NCI-H2171 treated with DMSO at 0.1 percent for 48 hours (cell line): ENCODE results near the gene NBEAL2.

Experiments
- DNase-seq: peaks from one replicate; lab custom pipeline; 2025; lab: John Stamatoyannopoulos, UW

NBEAL2 gene

GRCh38 chr3:47000198-47000815, 20.8 kb downstream of the NBEAL2 start:
- no peak for DNase-seq

DNA sequence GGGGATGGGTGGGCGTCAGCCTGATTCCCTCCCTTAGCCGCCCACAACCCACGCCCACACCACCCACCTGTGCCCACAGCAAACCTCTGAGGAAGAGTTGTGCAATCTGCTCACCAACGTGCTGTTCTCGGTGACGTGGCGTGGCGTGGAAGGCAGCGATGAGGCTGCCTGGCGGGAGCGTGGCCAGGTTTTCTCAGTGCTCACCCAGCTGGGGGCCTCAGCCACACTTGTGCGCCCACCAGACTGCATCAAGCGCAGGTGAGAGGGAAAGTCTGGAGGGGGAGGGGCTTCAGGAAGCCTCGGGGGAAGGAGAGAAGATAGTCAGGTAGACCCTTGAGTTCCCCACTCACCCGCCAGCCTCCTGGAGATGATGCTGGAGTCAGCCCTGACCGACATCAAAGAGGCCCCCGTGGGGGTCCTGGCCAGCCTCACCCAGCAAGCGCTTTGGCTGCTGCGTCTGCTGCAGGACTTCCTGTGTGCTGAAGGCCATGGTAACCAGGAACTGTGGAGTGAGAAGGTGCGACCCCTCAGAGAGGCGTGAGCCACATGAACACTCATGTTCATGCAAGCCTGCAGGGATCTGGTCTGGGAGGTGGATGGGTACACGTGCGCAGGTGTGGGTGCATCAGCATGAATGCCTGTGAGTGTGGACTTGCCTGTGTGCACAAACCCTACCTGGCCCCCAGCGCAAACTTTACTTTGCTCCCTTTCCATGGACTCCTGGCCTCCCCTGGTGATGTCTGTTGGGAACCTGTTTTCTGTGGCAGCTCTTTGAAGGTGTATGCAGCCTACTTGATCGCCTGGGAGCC, 21.7 kb downstream of the NBEAL2 start:
- DNase-seq = no peak

DNA sequence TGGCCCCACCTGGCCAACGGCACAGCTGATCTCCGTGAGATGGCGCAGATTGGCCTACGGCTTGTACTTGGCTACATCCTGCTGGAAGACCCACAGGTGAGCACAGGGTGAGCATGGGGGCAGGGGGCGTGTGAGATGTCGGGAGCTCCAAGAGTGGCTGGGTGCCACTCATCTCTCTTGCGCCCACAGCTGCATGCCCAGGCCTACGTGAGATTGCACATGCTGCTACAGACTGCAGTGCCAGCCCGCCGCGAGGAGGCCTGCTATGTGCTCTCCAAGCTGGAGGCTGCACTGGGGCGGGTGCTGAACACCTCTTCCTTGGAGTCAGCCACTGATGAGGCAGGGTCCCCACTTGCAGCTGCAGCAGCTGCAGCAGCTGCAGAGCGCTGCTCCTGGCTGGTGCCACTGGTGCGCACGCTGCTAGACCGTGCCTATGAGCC, 22.3 kb downstream of the NBEAL2 start:
- DNase-seq = no peak

- DNase-seq = no peak
Measured at GRCh38 chr3:47002171-47003055, 22.9 kb downstream of the NBEAL2 start.

GRCh38 chr3:47003056-47003410, 23.6 kb downstream of the NBEAL2 start:
- DNase-seq = no peak

DNA sequence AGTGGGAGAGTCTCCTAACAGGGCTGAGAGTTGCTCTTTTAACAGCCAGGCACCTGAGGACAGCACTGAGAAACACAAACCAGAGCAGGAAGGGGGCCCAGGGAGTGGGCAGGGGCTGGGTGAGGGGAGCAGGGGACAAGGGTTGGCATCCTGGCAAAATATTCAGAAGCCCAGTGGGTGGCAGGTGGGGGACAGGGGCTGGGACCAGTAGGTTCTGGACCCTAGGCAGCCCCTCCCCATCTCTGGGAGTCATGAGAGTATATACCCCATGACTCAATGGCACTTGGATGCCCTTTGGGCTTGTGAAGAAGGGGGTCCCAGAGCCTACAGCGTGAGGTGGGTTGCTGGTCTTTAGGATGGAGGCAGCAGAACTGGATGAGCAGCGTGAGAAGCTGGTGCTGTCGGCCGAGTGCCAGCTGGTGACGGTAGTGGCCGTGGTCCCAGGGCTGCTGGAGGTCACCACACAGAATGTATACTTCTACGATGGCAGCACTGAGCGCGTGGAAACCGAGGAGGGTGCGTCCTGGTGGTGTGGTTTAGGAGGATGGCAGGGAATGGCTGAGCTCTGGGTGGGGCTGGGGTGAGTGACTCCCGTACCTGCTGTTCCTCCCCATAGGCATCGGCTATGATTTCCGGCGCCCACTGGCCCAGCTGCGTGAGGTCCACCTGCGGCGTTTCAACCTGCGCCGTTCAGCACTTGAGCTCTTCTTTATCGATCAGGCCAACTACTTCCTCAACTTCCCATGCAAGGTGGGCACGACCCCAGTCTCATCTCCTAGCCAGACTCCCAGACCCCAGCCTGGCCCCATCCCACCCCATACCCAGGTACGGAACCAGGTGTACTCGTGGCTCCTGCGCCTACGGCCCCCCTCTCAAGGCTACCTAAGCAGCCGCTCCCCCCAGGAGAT, 24.2 kb downstream of the NBEAL2 start:
- DNase-seq = no peak

DNA sequence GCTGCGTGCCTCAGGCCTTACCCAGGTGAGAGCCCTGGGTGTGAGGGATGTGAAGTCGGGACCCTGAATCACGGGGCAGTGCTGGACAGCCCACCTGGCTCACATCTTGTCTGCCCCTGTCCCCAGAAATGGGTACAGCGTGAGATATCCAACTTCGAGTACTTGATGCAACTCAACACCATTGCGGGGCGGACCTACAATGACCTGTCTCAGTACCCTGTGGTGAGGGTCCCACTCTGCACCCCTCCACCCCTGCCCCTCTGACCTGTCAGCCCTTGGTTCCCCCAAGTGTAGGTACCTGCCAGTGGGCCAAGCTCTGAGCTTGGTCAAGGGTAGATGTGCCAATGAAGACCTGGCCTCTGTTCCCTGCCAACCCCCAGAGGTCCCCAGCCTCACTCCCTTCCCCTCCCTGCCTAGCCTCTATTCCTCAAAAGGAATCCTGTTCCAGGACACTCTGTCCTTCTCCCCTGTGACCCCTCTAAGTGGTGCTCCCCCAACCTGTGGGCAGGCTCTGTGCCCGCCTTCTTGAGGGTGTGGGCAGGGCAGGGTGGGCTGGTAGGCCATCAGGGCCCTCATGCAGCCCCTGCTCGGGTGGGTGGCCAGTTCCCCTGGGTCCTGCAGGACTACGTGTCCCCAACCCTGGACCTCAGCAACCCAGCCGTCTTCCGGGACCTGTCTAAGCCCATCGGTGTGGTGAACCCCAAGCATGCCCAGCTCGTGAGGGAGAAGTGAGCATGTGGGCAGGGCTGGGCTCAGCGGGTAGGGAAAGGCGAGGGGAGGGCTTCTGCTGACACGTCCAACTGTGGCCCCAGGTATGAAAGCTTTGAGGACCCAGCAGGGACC, 25.1 kb downstream of the NBEAL2 start:
- no peak for DNase-seq

DNA sequence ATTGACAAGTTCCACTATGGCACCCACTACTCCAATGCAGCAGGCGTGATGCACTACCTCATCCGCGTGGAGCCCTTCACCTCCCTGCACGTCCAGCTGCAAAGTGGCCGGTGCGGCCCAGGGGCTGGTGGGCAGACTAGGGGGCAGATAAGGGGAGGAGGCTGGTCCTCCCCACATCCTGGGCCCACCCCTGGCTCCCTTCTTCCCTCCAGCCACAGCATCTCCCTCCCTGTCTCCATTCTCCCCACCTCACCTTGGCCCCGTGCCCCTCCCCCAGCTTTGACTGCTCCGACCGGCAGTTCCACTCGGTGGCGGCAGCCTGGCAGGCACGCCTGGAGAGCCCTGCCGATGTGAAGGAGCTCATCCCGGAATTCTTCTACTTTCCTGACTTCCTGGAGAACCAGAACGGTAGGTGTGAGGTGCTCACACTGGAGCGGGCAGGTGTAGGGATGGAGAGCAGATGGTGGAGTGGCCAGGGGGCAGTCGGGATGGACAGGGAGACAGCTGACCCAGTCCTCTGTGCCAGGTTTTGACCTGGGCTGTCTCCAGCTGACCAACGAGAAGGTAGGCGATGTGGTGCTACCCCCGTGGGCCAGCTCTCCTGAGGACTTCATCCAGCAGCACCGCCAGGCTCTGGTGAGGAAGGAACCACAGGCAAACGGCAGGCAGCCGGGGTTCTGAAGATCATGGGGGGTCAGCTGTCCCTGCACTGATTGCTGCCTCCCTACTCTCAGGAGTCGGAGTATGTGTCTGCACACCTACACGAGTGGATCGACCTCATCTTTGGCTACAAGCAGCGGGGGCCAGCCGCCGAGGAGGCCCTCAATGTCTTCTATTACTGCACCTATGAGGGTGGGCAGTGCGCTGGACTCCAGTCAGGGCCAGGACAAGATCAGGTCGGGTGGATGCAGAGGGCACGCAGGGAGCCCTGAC, 26.0 kb downstream of the NBEAL2 start:
- no peak for DNase-seq

DNA sequence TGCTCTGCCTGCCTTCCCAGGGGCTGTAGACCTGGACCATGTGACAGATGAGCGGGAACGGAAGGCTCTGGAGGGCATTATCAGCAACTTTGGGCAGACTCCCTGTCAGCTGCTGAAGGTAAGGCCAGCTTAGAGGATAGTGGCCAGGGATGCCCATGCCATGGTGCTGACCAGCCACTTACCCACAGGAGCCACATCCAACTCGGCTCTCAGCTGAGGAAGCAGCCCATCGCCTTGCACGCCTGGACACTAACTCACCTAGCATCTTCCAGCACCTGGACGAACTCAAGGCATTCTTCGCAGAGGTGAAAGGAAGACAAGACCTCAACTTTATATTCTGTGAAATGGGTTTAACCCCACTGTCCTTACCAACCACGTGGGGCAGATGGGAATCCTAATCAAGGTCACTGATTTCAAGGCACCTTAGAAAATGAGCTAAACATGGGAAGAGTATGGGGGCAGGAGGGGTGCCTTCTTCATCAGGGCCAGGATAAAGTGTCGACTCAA, 26.7 kb downstream of the NBEAL2 start:
- DNase-seq = no peak

DNA sequence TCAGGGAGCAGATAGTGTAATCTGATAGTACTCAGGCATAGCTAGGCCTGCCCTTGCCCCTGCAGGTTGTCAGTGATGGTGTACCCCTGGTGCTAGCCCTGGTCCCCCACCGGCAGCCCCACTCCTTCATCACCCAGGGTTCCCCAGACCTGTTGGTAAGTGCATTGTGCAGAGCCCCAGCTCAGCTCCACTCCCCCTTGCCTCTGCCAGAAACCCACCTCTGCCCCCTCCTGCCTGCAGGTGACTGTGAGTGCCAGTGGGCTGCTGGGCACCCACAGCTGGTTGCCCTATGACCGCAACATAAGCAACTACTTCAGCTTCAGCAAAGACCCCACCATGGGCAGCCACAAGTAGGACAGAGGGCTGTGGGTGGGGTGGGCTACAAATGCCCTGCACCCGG, 27.5 kb downstream of the NBEAL2 start:
- no peak for DNase-seq

DNA sequence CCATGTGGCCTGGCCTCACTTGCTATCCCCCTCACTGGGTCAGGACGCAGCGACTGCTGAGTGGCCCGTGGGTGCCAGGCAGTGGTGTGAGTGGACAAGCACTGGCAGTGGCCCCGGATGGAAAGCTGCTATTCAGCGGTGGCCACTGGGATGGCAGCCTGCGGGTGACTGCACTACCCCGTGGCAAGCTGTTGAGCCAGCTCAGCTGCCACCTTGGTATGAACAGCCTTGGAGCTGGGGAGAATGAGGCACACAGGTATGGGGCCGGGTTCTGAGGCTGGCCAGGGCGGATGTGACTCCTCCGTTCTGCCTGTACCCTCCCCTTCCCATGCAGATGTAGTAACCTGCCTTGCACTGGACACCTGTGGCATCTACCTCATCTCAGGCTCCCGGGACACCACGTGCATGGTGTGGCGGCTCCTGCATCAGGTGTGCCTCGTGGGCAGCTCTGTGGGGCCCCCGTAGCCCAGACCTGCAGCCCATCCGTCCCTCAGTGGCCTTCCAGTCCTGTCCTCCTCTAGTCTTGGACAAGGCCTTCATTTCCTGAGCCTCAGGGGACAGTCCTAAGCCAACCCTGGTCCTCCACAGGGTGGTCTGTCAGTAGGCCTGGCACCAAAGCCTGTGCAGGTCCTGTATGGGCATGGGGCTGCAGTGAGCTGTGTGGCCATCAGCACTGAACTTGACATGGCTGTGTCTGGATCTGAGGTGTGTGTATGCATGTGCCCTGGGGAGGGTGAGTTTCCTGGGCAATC, 28.2 kb downstream of the NBEAL2 start:
- DNase-seq = no peak

- DNase-seq = no peak
Measured at GRCh38 chr3:47008234-47008796, 28.8 kb downstream of the NBEAL2 start.

DNA sequence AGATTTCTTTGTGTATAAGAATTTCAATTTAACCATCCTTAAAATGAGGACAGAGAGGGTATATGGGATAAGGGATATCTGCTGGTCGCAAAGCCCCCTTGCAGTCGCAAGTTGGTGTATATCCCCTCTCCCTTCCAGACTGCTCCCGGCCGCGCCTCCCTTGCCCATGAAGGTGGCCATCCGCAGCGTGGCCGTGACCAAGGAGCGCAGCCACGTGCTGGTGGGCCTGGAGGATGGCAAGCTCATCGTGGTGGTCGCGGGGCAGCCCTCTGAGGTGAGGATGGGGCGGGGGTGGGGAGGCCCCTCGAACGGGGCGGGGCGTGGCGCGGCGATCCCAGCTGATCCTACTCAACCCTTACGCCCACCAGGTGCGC, 29.4 kb downstream of the NBEAL2 start:
- no peak for DNase-seq

DNA sequence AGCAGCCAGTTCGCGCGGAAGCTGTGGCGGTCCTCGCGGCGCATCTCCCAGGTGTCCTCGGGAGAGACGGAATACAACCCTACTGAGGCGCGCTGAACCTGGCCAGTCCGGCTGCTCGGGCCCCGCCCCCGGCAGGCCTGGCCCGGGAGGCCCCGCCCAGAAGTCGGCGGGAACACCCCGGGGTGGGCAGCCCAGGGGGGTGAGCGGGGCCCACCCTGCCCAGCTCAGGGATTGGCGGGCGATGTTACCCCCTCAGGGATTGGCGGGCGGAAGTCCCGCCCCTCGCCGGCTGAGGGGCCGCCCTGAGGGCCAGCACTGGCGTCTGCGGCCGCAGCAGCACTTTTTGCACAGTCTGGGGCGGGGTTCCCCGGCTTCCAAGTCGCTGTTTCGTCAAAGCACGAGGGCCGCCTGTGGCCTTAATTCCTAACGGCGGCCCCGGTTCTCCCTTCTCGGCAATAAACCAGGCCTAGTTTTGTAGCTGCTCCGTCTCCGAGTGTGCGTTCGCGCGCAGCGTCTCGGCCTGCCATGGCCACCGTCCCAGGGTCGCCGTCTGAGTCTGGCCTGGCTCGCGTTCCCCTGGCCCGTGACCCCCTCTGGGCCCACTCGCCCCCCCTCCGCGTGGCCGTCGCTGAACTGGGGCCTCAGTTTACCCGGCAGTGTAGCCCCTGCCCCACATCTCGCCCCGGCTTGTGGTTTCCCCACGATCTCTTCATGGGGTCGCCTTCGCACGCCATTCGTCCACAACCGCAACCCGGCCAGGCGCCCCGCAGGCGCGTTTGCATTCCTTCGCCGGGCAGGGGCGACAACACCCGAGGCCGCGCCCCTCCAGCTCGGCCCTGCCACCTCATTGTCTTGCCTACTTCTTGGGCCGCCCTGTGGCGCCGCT, 30.0 kb downstream of the NBEAL2 start:
- DNase-seq = peak; percentile 60

DNA sequence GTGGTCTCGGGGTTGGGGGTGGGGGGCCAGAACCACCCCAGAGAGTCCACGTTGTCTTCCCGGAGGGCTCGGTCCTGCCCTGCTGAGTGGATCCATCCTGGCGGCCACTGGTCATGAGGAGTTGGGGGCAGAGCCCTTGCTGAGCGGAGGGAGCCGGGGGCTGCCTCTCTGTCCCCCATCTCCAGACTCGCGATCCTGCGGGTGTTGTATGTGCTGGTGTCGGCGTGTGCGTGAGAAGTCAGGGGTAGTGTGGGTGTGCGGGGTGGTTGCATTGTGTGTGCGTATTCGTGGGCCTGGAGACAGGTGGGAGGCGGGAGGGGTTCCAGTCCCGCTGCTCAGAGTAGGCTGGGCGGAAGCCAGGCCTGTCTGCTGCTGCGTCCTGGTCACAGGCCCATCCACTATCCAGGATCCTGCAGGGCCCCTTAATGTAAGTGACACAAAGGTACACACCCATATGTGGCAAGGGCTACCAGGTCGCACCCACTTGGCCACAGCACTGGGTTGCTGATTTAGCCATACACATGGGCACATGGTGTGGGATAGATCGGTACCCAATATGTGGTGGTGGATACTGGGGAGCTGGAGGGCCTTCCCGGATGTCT, 30.7 kb downstream of the NBEAL2 start:
- no peak for DNase-seq

DNA sequence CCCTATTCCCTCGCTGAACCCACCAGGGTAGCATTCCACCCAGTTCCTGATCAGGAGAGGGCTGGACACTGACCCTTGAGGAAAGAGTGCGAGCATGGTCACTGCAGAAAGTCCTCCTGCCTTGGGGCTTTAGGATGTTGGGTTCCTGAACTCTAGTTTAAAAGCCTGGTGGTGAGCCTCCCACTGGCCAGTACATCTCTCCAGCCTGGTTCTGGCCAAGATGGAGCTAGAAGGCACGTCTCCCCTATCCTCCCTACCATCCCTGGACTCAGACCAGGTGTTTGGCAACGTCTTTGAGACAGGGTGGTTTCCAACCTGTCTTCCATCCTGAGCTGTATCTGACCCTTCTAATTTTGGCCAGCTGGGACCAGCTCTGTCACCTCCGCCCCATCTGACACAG, 31.4 kb downstream of the NBEAL2 start:
- no peak for DNase-seq

DNA sequence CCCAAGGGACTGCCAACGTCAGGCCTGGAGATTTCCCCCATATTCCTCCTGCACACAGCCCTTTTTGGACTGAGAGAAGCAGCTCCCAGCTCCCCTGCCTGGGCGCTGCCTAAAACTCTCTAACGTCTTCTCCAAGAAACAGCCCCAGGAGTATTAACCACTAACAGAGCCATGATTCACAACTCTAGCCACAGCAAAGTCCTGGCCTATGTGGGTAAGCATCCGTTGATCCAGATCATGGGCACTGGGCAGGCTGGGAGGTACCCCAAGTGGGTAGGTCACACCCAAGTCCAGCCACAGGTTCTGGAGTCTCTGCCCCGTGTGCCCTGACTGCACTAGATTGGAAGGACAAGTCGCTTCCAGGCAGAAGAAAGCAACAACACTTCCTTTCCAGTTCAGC, 31.9 kb downstream of the NBEAL2 start:
- no peak for DNase-seq
